DMS153 treated with DMSO at 0.1 percent for 48 hours (cell line): ENCODE results near the gene TUT4.

Experiments used
- DNase-seq: peaks from one replicate; lab custom pipeline; 2025; ENCODE audit not compliant: unreplicated experiment; lab: John Stamatoyannopoulos, UW

Gene TUT4

DNA sequence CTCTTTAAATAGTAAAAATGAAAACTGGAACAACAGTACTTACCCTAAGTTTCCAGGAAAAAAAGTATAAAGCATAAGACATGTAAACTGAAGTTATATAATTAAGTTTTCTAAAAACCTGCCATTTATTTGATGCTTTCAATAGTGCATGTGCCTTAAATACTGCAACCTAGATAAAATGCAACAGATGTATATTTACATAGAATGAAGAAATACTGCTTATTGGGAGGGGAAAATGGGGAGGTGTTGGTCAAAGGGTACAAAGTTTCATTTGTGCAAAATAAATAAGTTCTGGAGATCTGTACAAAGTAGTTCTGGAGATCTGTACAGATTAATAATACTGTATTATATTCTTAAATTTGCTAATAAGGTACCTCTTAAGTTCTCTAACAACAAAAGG lies 79.9 kb downstream of the TUT4 start:
- no peak for DNase-seq

DNA sequence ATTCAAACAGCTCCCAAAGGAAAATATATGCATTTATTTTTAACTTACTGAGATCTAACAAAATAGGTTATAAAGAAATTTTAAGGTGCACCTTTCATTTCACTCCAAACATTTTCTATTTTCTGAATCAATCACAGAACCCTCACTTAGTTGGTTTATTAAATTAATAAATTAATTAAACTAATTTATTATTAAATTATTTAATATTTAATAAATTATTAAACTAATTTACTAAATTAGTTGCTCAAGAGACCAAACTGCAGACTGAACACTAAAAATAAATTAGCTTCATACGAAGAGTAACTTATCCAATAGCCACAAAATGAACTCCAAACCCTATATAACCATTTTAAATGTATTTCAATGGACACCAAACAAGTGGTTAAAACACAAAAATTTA lies 80.5 kb downstream of the TUT4 start:
- no peak for DNase-seq

GRCh38 chr1:52469108-52469507 lies 83.8 kb downstream of the TUT4 start:
- DNase-seq = no peak

DNA sequence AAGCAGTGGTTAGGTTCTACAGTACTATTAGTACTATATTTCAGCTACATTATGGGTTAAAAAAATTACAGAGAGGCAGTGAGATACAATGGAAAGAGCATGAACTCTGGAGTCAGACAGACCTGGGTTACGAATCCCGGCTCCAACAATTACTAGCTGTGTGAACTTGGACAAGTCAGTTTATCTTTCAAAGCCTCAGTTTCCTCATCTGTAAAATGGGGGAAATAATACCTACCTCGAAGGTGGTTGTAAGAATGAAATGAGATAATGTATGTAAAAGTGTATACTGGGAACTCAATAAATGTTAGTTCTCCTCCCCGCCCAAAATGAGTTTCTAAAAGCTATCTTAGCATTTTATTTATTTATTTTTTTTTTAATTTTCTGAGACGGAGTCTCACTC lies 89.0 kb downstream of the TUT4 start:
- no peak for DNase-seq

DNA sequence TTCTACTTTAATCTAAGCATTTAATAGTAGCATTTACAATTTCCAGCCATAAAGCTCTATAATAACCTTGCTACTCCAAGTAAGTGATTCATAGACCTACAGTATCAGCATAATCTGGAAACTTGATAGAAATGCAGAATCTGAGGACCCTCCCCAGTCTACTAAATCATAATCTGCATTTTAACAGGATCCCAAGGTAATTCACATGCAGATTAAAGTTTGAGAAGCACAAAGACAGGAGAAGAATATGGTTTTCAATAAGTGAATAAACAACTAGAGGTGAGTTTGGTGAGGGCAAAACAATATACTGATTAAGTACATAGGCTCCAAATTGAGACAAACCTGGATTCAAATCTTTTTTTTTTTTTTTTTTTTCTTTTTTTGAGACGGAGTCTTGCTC lies 91.1 kb downstream of the TUT4 start:
- no peak for DNase-seq

GRCh38 chr1:52460694-52461093 lies 92.2 kb downstream of the TUT4 start:
- no peak for DNase-seq

GRCh38 chr1:52455686-52456085 lies 97.2 kb downstream of the TUT4 start:
- DNase-seq = no peak

DNA sequence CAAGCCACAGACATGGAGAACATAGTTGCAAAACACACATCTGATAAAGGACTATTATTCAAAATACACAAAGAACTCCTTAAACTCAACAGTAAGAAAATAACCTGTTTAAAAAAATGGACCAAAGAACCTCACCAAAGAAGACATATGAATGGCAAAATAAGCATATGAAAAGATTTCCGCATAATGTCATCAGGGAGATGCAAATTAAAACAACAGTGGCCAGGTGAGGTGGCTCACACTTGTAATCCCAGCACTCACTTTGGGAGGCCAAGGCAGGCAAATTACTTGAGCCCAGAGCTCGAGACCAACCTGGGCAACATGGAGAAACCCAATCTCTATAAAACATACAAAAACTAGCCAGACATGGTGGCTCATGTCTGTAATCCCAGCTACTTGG lies 98.1 kb downstream of the TUT4 start:
- DNase-seq = no peak

GRCh38 chr1:52454127-52454526 lies 98.8 kb downstream of the TUT4 start:
- DNase-seq = no peak

DNA sequence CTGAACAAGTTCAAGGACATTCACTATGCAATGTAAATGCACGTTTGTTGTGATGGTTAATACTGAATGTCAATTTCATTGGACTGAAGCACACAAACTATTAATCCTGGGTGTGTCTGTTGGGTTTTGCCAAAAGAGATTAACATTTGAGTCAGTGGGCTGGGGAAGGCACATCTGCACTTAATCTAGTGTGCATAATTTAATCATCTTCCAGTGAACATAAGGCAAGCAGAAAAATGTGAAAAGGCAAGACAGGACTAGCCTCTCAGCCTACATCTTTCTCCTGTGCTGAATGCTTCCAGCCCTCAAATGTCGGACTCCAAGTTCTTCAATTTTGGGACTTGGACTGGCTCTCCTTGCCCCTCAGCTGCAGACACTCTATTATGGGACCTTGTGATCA lies 108.4 kb downstream of the TUT4 start:
- DNase-seq = no peak

DNA sequence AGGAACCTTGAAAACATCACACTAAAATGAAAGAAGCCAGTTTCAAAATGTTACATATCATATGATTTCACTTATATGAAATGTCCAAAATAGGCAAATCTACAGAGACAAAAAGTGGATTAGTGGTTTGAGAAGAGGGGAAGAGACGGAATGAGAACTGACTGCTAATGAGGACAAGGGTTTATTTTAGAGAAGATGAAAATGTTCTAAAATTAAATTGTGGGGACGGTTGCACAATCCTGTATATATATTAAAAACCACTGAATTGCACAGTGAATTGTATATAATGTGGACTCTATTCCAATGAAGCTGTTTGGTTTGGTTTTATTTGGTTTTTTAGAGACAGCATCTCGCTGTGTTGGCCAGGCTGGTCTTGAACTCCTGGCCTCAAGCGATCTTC lies 112.9 kb downstream of the TUT4 start:
- DNase-seq = no peak

DNA sequence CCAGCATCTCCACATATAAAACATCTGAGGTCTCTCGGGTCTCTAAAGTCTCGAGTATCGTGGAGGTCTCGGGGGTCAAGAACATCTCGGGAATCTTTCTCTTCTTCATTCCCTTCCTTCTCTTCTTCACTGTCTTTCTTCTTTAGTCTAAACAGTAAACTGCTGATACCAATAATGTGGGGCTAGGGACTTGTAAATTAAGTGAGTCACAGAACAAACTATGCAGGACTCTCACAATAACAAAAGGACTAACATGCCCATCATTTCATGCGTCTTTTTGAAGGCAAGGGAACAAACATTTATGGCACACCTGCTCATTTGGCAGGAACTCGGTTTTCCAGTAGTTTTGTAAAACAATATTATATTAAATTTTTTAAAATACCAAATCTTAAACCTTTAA lies 116.1 kb downstream of the TUT4 start:
- DNase-seq = no peak

- DNase-seq = no peak
These were observed 117.2 kb downstream of the TUT4 start for GRCh38 chr1:52435650-52436049.

DNA sequence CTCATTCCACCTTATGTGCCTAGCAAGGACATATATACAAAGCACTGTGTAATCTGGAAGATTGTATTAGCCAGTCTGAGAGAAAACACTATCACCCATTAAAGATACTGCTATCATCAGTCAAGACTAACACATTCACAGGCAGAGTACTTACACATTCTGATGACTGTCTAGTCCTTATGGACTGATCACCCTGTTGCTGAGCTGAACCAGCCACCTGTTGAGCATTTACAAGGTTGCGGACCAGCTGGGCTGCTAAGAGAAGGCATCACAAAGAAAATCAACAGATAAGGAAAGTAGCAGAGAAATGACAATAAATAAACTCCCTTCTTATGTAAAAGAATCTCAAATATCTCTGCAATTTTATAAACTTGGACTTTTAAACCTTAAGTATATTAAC lies 117.7 kb downstream of the TUT4 start:
- no peak for DNase-seq

DNA sequence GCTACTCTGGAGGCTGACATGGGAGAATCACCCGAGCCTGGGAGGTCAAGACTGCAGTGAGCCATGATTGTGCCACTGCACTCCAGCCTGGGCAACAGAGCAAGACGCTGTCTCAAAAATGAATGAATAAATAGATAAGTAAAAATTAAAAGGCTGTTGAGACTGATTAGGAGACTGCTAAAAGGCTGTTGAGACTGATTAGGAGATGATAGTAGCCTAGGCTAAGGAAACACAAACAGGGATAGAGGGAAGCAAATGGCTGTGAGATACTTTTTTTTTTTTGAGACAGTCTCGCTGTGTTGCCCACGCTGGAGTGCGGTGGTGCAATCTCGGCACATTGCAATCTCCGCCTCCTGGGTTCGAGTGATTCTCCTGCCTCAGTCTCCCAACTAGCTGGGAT lies 120.1 kb downstream of the TUT4 start:
- DNase-seq = no peak

DNA sequence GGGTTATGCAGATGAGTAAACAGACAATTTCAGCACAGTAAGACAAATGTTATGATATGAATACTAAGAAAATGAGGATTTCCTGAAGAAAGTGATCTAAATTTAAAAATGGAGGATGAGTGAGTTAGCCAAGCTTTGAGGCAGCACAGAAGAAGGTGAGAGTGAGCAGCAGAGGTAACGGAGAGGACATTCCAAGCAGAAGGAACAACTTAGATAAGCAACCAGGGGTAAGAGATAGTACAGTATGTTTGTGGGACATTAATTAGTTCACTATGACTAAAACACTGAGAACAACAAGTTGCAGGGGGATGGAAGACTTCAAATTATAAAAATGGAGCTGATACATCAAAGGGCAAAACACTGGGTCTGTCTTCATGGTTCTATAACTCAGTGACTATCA lies 125.7 kb downstream of the TUT4 start:
- no peak for DNase-seq

DNA sequence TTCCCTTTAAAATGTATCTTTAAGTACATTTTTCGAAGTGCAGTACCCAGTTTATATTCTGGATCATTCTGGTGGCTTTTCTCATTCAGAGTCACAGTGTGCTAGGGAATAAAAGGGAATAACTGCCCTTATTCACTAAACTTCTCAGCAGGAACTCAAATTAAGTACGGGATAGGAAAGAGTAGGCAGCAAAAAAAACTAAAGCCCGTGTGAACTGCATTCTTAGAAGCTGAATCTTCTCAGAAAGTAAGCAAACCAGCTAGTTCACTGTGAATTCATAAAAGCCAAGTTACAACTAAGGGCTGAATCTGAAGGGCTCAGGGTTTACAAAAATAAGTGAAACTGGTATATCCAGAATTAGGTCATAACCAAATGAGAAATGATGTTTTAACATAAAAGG lies 126.5 kb downstream of the TUT4 start:
- DNase-seq = no peak

DNA sequence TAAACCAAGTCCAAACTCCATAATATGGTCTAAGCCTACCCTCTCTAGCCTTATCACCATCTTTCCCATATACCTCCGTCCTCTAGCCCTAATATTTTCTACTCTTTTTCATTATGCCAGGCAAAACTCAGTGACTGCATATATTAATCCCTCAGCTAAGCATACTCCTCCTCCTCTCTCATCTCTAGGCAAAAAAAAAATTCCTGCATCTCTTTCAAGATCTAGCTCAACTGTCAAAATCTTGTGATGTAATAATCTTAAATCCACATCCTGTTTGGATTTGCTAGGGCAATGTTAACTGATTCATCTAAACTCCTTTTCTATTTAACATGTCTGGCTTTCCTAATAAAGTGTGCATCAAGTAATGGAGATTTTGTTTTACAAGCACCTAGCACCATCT lies 128.1 kb downstream of the TUT4 start:
- no peak for DNase-seq

DNA sequence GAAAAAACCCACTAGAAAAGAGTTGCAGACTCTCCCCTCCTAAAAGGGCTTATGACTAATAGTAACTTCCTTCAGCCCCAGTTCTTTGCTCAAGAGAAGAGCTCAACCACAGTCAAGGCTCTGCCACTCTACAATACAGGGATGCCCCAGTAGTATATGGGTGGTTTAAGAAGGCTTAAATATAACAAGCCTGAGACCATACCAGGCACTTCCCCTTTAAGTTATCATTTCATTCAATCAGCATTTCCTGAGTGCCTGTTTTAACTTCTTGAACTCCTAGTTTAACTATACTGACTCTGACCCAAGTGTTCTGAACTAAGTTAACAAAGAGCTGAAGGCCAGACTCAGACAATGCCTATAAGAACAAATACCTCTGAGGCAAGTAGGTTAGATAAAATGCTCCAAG lies 128.7 kb downstream of the TUT4 start:
- DNase-seq = no peak

DNA sequence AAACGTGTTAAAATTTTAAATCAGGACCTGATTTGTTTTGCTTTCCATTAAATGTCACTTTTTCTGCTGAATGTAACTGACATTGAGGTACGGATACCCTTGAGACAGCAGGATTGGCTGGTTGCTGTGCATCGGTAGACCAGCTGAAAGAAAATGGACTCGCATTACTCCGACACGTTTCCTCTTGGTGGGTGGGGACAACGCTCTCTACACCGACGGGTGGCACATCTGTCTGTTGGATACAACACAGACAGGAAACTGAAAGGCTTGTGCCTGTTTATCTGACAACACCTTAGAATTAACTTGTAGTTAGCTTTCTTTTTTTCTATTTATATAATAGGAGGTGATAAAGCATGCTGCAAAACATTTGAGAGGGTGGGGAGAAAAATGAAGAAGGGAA lies 129.1 kb downstream of the TUT4 start:
- no peak for DNase-seq

DNA sequence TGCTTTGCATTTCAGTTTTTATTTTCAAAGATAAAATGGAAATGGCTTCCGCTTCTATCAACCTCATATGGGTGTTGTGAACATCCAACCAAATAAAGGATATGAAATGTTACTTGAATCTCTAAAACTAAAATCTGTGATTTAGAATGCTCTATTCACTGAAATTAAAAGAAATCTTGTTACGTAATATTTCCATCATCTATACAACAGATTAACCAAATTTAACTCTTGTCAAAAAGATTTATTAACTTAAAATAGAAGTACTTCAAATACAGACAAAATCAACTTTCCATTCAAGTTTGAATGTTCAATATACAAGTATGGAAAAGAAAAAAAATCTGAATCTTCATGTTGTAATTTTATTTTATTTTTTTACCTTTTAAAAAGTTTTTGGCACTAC lies 129.8 kb downstream of the TUT4 start:
- DNase-seq = no peak

DNA sequence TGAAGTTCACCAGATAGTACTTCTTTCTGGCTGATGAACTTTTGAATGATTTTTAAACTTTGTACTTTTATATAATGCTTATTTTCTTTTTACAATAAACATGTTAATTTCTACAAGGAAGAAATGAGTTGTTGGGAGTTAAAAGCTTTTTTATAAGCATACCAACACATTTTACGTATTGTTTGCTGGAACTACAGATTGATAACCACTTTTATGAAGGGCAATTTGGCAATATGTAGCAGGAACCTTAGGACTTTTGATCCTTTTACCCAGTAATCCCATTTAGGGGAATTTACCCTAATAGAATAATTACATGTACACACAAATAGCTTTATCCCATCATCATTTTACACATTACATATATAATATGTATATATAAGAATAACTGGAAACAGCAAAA lies 132.2 kb downstream of the TUT4 start:
- no peak for DNase-seq

DNA sequence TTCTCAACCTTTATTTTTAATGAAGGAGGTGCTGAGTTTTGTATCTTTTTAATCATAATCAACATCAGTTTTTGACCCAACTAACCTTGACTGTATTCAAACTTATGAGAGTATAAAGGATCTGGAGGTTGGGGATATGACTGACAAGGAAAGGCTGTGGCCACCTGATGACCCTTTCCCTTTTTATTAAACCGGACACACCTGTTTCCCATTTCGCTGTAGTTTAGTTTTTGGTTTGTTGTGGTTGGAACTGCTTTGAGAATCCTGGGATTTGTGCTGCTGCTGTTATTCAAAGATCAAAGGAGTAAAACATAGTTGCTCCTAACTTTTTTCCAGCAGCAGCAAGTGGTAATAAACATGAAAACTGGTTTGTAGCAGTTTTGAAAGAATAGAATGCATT lies 136.1 kb downstream of the TUT4 start:
- DNase-seq = no peak

DNA sequence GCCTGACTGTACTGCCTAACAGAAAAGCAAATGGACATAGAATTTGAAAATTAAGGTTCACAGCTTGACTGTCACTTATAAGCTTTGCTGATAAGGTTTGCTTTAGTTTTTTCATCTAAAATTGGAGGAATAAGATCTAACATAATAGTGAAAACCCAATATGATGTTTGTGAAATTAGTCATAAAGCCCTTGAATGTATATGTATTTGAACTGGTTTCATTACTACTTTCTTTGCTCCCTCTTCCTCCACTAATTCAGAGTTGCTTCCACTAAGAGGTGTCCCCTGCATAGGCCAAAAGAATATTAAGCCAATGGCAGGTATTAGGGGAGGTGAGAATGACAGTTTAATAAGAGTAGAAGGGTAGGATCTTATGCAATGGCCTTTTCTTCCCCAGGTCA lies 137.9 kb downstream of the TUT4 start:
- DNase-seq = no peak
